ENCODE data around the gene RAB11FIP4.

- TF ChIP-seq, protein P1, sequence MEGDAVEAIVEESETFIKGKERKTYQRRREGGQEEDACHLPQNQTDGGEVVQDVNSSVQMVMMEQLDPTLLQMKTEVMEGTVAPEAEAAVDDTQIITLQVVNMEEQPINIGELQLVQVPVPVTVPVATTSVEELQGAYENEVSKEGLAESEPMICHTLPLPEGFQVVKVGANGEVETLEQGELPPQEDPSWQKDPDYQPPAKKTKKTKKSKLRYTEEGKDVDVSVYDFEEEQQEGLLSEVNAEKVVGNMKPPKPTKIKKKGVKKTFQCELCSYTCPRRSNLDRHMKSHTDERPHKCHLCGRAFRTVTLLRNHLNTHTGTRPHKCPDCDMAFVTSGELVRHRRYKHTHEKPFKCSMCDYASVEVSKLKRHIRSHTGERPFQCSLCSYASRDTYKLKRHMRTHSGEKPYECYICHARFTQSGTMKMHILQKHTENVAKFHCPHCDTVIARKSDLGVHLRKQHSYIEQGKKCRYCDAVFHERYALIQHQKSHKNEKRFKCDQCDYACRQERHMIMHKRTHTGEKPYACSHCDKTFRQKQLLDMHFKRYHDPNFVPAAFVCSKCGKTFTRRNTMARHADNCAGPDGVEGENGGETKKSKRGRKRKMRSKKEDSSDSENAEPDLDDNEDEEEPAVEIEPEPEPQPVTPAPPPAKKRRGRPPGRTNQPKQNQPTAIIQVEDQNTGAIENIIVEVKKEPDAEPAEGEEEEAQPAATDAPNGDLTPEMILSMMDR (IDR thresholded peaks at IDR 0.05): no peak
- no peak for TF ChIP-seq POLR2A (IDR thresholded peaks at IDR 0.05)
Observed at GRCh38 chr17:31538080-31538762, 146.7 kb downstream of the RAB11FIP4 start.
